Stomach (tissue), 4 donors: ENCODE data around the gene HNRNPU.

ENCODE experiments used
- CTCF ChIP-seq, 7 experiments: fragments of 450-650 bp in 4 of 7; fragments of 200-600 bp in 3 of 7; sonication (generic) in 3 of 7; IDR thresholded peaks; one replicate each; pipeline ENCODE4 v1.5.1; 2016 to 2019; ENCODE audit warnings: antibody characterized with exemption in 7 of 7, control low read depth in 2 of 7, mild to moderate bottlenecking in 1 of 7
- POLR2A ChIP-seq, 4 donors: fragments of 450-650 bp; IDR thresholded peaks; one replicate each; pipeline ENCODE4 v1.6.1; 2016; ENCODE audit warnings: antibody characterized with exemption in 4 of 4, control low read depth in 2 of 4, mild to moderate bottlenecking in 1 of 4, moderate library complexity in 1 of 4

DNA sequence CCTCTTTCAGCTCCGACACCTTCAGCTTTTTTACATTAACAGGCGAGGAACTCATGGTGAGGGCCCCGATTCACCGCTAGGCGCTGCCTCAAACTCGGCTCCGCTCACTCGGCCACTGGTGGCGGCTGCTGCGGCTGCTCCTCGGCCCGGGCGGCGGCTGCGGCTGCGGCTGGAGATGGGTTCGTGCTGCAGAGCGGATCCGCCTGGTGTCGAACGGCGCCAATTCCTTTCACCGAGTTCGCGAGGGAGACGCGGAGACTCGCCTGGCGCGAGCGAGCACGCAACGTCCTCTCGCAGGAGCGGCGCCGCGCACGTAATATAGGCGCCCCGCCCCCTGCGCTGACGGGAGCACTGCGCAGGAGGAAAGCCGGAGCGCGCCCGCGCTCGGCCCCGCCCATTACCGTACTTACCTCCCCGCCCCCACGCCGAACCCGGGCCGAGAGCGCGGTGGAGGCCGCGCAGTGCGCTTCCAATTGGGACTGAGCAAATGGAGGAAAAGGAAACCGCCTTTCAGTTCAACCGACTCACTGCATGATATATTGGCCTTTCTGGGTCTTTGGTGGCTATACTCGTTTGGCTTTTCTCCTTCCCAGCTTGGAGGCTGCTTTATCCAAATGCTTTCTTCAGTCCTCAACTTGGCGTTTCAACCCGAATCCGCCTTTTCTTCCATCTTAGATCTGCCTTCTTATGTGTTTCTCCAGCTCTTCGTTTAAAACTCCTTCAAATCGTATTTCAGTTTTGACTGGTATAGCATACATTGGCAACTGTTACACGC, at the start of gene HNRNPU:
- TF ChIP-seq CTCF (IDR thresholded peaks at IDR 0.05) (peak in 3 of 7 experiments; percentile 13 to 42 (median 35)), POLR2A (IDR thresholded peaks at IDR 0.05) (peak in 2 of 4 donors; percentile 93 to 95)
